NCI-H2081 (cell line): ENCODE results near the gene PARD3B.

Experiments
- DNase-seq, 2 experiments: peaks; one replicate each; lab custom pipeline; 2025; lab: John Stamatoyannopoulos, UW

Gene PARD3B

GRCh38 chr2:204763974-204764703 is 218.9 kb downstream of the PARD3B start:
- DNase-seq, result no peak

GRCh38 chr2:204770735-204771134 is 225.5 kb downstream of the PARD3B start:
- no peak for DNase-seq

GRCh38 chr2:204771721-204772120 is 226.4 kb downstream of the PARD3B start:
- DNase-seq, result no peak

- no peak for DNase-seq
Observed at GRCh38 chr2:204772546-204772945, 227.3 kb downstream of the PARD3B start.

GRCh38 chr2:204775766-204776165 is 230.5 kb downstream of the PARD3B start:
- no peak for DNase-seq

GRCh38 chr2:204776781-204777559 is 231.7 kb downstream of the PARD3B start:
- no peak for DNase-seq

- no peak for DNase-seq
Observed at GRCh38 chr2:204779771-204780170, 234.5 kb downstream of the PARD3B start.

GRCh38 chr2:204781941-204782340 is 236.7 kb downstream of the PARD3B start:
- DNase-seq, result no peak

GRCh38 chr2:204790076-204790475 is 244.8 kb downstream of the PARD3B start:
- DNase-seq, result no peak

GRCh38 chr2:204791230-204791629 is 246.0 kb downstream of the PARD3B start:
- DNase-seq, result no peak

GRCh38 chr2:204794624-204795023 is 249.3 kb downstream of the PARD3B start:
- DNase-seq, result no peak

- DNase-seq, result no peak
Observed at GRCh38 chr2:204795156-204795555, 249.9 kb downstream of the PARD3B start.

- DNase-seq, result no peak
Observed at GRCh38 chr2:204796581-204796980, 251.3 kb downstream of the PARD3B start.

- DNase-seq, result no peak
Observed at GRCh38 chr2:204799791-204800190, 254.5 kb downstream of the PARD3B start.

GRCh38 chr2:204808494-204808893 is 263.2 kb downstream of the PARD3B start:
- no peak for DNase-seq

- DNase-seq, result no peak
Observed at GRCh38 chr2:204824751-204825453, 279.6 kb downstream of the PARD3B start.

- no peak for DNase-seq
Observed at GRCh38 chr2:204825681-204826080, 280.4 kb downstream of the PARD3B start.

GRCh38 chr2:204827701-204828590 is 282.7 kb downstream of the PARD3B start:
- no peak for DNase-seq

GRCh38 chr2:204834716-204835384 is 289.6 kb downstream of the PARD3B start:
- no peak for DNase-seq

GRCh38 chr2:204835786-204836185 is 290.5 kb downstream of the PARD3B start:
- no peak for DNase-seq

GRCh38 chr2:204840504-204840903 is 295.2 kb downstream of the PARD3B start:
- no peak for DNase-seq
